IMR-90 (cell line): ENCODE measurements around the gene MAT1A. TPM values are rescaled to one million over a fixed set of nuclear protein-coding genes. Genes with fewer than 3 reads are reported as not detected.
"Not testable (repeated sequence)": the region's sequence is repeated elsewhere in the genome, so short reads cannot be mapped to it uniquely, and the experiment has no call there.

Experiments
- ATAC-seq: fragments of 200-7000 bp; cut with Tn5 transposase; 2 replicates; pipeline ENCODE4 v1.9.1; 2020; ENCODE audit warnings: low read depth, mild to moderate bottlenecking, moderate library complexity
- BruUV-seq: library from RNA; stranded (reverse); fragments of 400-500 nt; replicated peaks from 2 replicates; lab custom pipeline; 2021; lab: Mats Ljungman, UMichigan
- CTCF ChIA-PET: fragments of 300-600 bp; formaldehyde crosslinking; extraction: SDS; loops from one replicate; lab custom pipeline; 2021; ENCODE audit warnings: antibody characterized with exemption; lab: Yijun Ruan, JAX
- POLR2A ChIA-PET: fragments of 300-600 bp; sonication (Branson Sonifier 250); formaldehyde crosslinking; loops from one replicate; lab custom pipeline; 2022; ENCODE audit warnings: antibody characterized with exemption; ENCODE audit not compliant: unreplicated experiment; lab: Charles Lee
- DNase-seq: peaks from one replicate; pipeline ENCODE4 v3.0.0; 2013
- H2AFZ ChIP-seq: replicated peaks from 2 replicates; pipeline ENCODE3; 2013; ENCODE audit warnings: low read length, mild to moderate bottlenecking; ENCODE audit not compliant: poor library complexity
- H2AK5ac ChIP-seq: 2 replicates; pipeline ENCODE4 v1.6.1; 2013; ENCODE audit warnings: low read depth, low read length, inconsistent platforms
- H2AK9ac ChIP-seq: replicated peaks from 2 replicates; pipeline ENCODE3; 2013; ENCODE audit warnings: mild to moderate bottlenecking, low read depth, low read length, moderate library complexity; ENCODE audit not compliant: poor library complexity
- H2BK120ac ChIP-seq: 2 replicates; pipeline ENCODE4 v1.6.1; 2013; ENCODE audit warnings: low read depth, low read length, inconsistent platforms
- H2BK15ac ChIP-seq: 3 replicates; pipeline ENCODE4 v1.6.1; 2013; ENCODE audit warnings: low read depth, low read length, inconsistent platforms
- H2BK20ac ChIP-seq: 2 replicates; pipeline ENCODE4 v1.6.1; 2013; ENCODE audit warnings: low read depth, mild to moderate bottlenecking, inconsistent platforms, low read length, moderate library complexity
- H2BK5ac ChIP-seq: 2 replicates; pipeline ENCODE4 v1.6.1; 2013; ENCODE audit warnings: mild to moderate bottlenecking, low read depth, low read length, inconsistent platforms; ENCODE audit not compliant: poor library complexity, severe bottlenecking
- H3K14ac ChIP-seq: replicated peaks from 2 replicates; pipeline ENCODE4 v1.6.1; 2013; ENCODE audit warnings: low read depth, low read length, inconsistent platforms
- H3K18ac ChIP-seq: 2 replicates; pipeline ENCODE4 v1.6.1; 2013; ENCODE audit warnings: low read depth, low read length, control low read depth
- H3K23ac ChIP-seq: 2 replicates; pipeline ENCODE4 v1.6.1; 2013; ENCODE audit warnings: low read depth, low read length, inconsistent platforms
- H3K27ac ChIP-seq: 2 replicates; pipeline ENCODE4 v1.5.1; 2013; ENCODE audit warnings: mild to moderate bottlenecking, control low read depth, low read length; ENCODE audit not compliant: insufficient read depth
- H3K27me3 ChIP-seq: 2 replicates; pipeline ENCODE4 v1.6.1; 2013; ENCODE audit warnings: low read length; ENCODE audit not compliant: control insufficient read depth, insufficient read depth
- H3K36me3 ChIP-seq: 2 replicates; pipeline ENCODE4 v1.6.1; 2013; ENCODE audit warnings: low read length, mixed read lengths; ENCODE audit not compliant: control insufficient read depth, insufficient read depth
- H3K4ac ChIP-seq: 2 replicates; pipeline ENCODE4 v1.6.1; 2013; ENCODE audit warnings: low read depth, low read length, inconsistent platforms
- H3K4me1 ChIP-seq: 2 replicates; pipeline ENCODE4 v1.6.1; 2013; ENCODE audit warnings: low read length, mixed read lengths; ENCODE audit not compliant: control insufficient read depth, insufficient read depth
- H3K4me2 ChIP-seq: 2 replicates; pipeline ENCODE4 v1.6.1; 2013; ENCODE audit warnings: low read depth, mild to moderate bottlenecking, control low read depth, low read length, moderate library complexity
- H3K4me3 ChIP-seq: 2 replicates; pipeline ENCODE4 v1.5.1; 2013; ENCODE audit warnings: low read depth, mild to moderate bottlenecking, control low read depth, low read length, moderate library complexity; ENCODE audit not compliant: insufficient read depth
- H3K56ac ChIP-seq: 2 replicates; pipeline ENCODE4 v1.6.1; 2013; ENCODE audit warnings: low read length, inconsistent platforms; ENCODE audit not compliant: insufficient read depth; ENCODE audit errors: extremely low read depth
- H3K79me1 ChIP-seq, 2 experiments: 2 replicates each; pipeline ENCODE4 v1.6.1; 2013; ENCODE audit warnings: low read length in 2 of 2, inconsistent platforms in 1 of 2, low read depth in 1 of 2
- H3K9ac ChIP-seq: 2 replicates; pipeline ENCODE4 v1.6.1; 2013; ENCODE audit warnings: low read depth, low read length, control low read depth
- H3K9me1 ChIP-seq: 2 replicates; pipeline ENCODE4 v1.6.1; 2013; ENCODE audit warnings: low read length, inconsistent platforms; ENCODE audit not compliant: insufficient read depth
- H3K9me3 ChIP-seq: 2 replicates; pipeline ENCODE4 v1.6.1; 2013; ENCODE audit warnings: low read length; ENCODE audit not compliant: control insufficient read depth, insufficient read depth
- H4K20me1 ChIP-seq: 2 replicates; pipeline ENCODE4 v1.6.1; 2013; ENCODE audit warnings: low read length, inconsistent platforms; ENCODE audit not compliant: insufficient read depth
- H4K5ac ChIP-seq: 2 replicates; pipeline ENCODE4 v1.6.1; 2013; ENCODE audit warnings: mild to moderate bottlenecking, low read depth, low read length, control low read depth
- H4K8ac ChIP-seq, 2 experiments: 2 replicates each; pipeline ENCODE4 v1.6.1; 2013; ENCODE audit warnings: low read depth in 2 of 2, low read length in 2 of 2, control low read depth in 1 of 2, inconsistent platforms in 1 of 2
- H4K91ac ChIP-seq: 2 replicates; pipeline ENCODE4 v1.6.1; 2013; ENCODE audit warnings: low read depth, low read length, inconsistent platforms; ENCODE audit not compliant: insufficient read depth
- WGBS, 2 experiments: methylation state at CpG; one replicate each; pipeline versions ENCODE4 v1.1.5 to v1.1.7; 2013; ENCODE audit warnings: missing lambda C conversion rate in 2 of 2; ENCODE audit not compliant: insufficient read length in 1 of 2; ENCODE audit errors: extremely low coverage in 2 of 2; 5-methylcytosine and 5-hydroxymethylcytosine counted together
- dilution Hi-C: fragments of 300-500 bp; cut with HindIII; formaldehyde crosslinking; loops from one replicate; pipeline ENCODE4 v1.14.3; 2018; ENCODE audit warnings: low sequenced_read_pairs; ENCODE audit not compliant: unreplicated experiment
- in situ Hi-C: fragments of 300-500 bp; cut with MboI; formaldehyde crosslinking; loops from 3 replicates; pipeline ENCODE4 v1.14.3; 2019; ENCODE audit warnings: low sequenced_read_pairs, inconsistent platforms, mixed read lengths
- intact Hi-C: fragments of 100-400 bp; cut with micrococcal nuclease; formaldehyde crosslinking; loops from 2 replicates; pipeline ENCODE4 v1.10.0; 2022
- polyA plus RNA-seq, 3 experiments: library from polyadenylated mRNA; depleted of rRNA; stranded (reverse); fragments of >200 nt; gene quantifications; 2 replicates each; pipeline ENCODE4 v1.2.3, GENCODE V29; 2012; ENCODE audit warnings: low replicate concordance in 1 of 3
- total RNA-seq: library from RNA; depleted of rRNA; stranded (reverse); fragments of >200 nt; gene quantifications from 2 replicates; pipeline ENCODE4 v1.2.3, GENCODE V29; 2012

Gene MAT1A
- total and polyA plus RNA-seq, 2 of the 4 experiments (the other 2 are of a cell fraction): not detected

- H4K20me1 ChIP-seq, BruUV-seq, H2BK5ac ChIP-seq, CTCF ChIA-PET, DNase-seq, H3K9ac ChIP-seq, H3K4ac ChIP-seq, H2AFZ ChIP-seq, H3K27ac ChIP-seq, H3K79me1 ChIP-seq, H3K4me2 ChIP-seq, POLR2A ChIA-PET, H4K5ac ChIP-seq, H4K91ac ChIP-seq, intact Hi-C loops, dilution Hi-C loops, H2BK20ac ChIP-seq, H3K36me3 ChIP-seq, H3K9me3 ChIP-seq, H3K14ac ChIP-seq, H3K23ac ChIP-seq, H3K56ac ChIP-seq, H3K4me1 ChIP-seq, H2AK9ac ChIP-seq, H3K18ac ChIP-seq, H3K4me3 ChIP-seq, H2BK120ac ChIP-seq, H2AK5ac ChIP-seq, H4K8ac ChIP-seq, H2BK15ac ChIP-seq, H3K9me1 ChIP-seq, H3K27me3 ChIP-seq: not testable (repeated sequence)
- in situ Hi-C loops: loop anchor here (25.0 kb wide), 1 partner anchor 692 kb away; the partner anchor contains the start of gene SFTPA2
- no CpG with 5 or more reads among the region's 2 CpGs for WGBS, 2 experiments
- ATAC-seq: peak; percentile 21; the same call in 1 of the 2 replicates
These were observed 34.7 kb downstream of the MAT1A start for GRCh38 chr10:80254726-80255125.

GRCh38 chr10:80253963-80254271, 35.5 kb downstream of the MAT1A start:
- H3K14ac ChIP-seq, H3K4me1 ChIP-seq, H3K18ac ChIP-seq, DNase-seq, H3K4ac ChIP-seq, H2BK120ac ChIP-seq, H3K4me2 ChIP-seq, POLR2A ChIA-PET, H3K56ac ChIP-seq, H4K91ac ChIP-seq, H3K79me1 ChIP-seq, H3K27me3 ChIP-seq, H2BK20ac ChIP-seq, H2AK5ac ChIP-seq, H3K4me3 ChIP-seq, H2AK9ac ChIP-seq, H4K20me1 ChIP-seq, H3K9ac ChIP-seq, BruUV-seq, H2BK15ac ChIP-seq, dilution Hi-C loops, H3K36me3 ChIP-seq, H2AFZ ChIP-seq, H3K23ac ChIP-seq, H4K5ac ChIP-seq, H4K8ac ChIP-seq, H2BK5ac ChIP-seq, ATAC-seq, H3K9me1 ChIP-seq, H3K9me3 ChIP-seq, intact Hi-C loops, H3K27ac ChIP-seq: not testable (repeated sequence)
- in situ Hi-C loops: loop anchor here (25.0 kb wide), 1 partner anchor 692 kb away; the partner anchor contains the start of gene SFTPA2
- CTCF ChIA-PET: interaction anchor here (0.7 kb wide), 1 partner anchor 851 kb away, joined by 3 read pairs; no protein-coding TSS in a partner anchor
- WGBS, 2 experiments: no CpG with 5 or more reads among the region's 1 CpG
